Activated gamma-delta T cell treated with anti-CD3 and anti-CD28 coated beads, Interleukin-2, amount 50 U/mL, for 16 hours (primary cell): ENCODE data around the gene NUP214.

ENCODE experiments used
- DNase-seq: peaks from one replicate; pipeline ENCODE4 v3.0.0-alpha.2; 2020; ENCODE audit warnings: low read depth

NUP214 gene

DNA sequence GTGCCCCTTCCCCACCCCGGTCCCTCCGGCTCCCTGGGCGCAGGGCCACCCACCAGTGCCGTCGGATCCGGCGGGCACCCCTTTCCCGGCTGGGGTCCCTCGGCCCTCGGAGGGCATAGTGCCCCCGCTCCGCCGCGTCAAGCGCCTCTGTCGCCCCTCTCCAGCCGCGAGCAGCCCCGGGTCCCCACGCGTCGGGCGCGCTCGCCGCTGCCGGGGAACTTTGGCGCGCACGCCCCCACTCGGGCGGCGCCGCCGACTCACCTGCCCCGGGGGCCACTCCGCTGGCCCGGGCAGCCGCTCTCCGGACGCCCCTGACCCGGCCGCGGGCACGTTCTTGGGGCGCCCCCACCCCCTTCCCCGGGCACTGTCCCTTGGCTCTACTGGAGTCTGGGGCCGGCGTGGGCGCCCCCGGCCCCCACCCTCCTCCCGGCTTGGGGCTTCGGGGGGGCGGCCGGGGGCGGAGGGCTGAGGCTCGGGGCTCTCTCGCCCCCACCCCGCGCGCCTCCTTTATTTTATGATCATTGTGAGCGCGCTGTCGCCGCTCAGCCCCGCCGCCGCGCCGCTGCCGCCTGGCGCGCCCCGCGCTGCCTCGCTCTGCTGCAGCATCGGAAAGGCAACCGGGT, 152.0 kb downstream of the NUP214 start:
- DNase-seq: no peak

- peak; percentile 49 for DNase-seq
These were observed 152.7 kb downstream of the NUP214 start for GRCh38 chr9:131277910-131278701.

DNA sequence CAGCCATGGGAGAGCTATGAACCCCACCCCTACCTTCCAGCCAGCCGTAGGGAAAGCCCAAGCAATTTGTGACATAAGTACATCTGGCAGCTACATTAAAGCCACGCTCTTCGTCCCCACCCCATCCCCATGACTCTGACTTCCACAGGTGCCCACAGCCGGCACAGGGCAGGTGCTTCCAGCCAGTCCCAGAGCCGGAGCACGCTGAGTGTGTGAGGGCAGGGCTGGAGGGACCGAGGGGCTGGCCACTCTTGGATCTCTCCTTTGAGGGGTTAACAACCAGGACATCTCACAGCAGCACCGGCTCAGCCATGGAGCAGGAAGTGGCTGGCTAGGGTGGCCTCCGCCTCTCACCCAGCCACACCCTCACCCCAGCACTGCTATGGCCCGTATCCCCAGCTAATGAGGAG, 153.3 kb downstream of the NUP214 start:
- DNase-seq: no peak

- no peak for DNase-seq
These were observed 153.9 kb downstream of the NUP214 start for GRCh38 chr9:131279196-131279862.

GRCh38 chr9:131279863-131280570, 154.6 kb downstream of the NUP214 start:
- no peak for DNase-seq

GRCh38 chr9:131280660-131281059, 155.3 kb downstream of the NUP214 start:
- DNase-seq: no peak

DNA sequence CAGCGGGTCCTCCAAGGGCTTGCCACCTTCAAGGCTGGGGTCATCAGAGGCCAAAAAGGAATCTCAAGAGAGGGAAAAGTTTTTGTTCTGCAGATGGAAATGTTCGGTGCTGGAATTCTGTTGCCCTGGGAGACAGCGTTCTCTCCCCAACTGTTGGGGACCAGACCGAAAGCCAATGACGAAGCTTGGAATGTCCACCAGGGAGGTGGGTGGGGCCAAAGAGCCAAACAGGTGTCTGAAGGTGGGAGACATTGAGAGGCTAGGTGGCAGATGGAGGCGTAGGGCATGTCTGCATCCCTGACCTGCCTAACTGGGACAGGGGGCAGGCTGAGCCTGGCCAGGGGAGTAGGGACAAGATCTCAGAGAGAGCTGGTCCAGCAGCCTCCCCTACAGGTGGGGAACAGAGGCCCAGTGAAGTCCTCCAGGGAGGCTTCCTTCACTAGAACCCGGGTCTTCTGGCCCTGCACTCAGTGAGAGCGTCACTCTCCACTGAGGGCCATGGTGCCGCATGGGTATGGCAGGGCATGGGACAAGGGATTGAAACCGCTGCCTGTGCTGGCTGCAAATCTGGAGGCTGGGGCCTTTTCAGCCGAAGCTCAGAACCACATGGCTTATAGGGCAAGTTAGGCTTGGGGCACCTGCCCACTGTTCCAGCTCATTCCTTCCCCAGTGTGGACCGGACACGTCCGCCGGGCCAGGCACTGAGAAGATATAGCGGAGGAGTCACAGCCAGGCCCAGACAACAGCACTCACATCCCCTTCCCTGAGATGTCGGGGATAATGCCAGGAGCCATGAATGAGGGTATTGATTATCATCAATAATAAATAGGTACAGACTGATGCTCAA, 156.0 kb downstream of the NUP214 start:
- no peak for DNase-seq

- DNase-seq: no peak
These were observed 156.8 kb downstream of the NUP214 start for GRCh38 chr9:131282175-131282574.

DNA sequence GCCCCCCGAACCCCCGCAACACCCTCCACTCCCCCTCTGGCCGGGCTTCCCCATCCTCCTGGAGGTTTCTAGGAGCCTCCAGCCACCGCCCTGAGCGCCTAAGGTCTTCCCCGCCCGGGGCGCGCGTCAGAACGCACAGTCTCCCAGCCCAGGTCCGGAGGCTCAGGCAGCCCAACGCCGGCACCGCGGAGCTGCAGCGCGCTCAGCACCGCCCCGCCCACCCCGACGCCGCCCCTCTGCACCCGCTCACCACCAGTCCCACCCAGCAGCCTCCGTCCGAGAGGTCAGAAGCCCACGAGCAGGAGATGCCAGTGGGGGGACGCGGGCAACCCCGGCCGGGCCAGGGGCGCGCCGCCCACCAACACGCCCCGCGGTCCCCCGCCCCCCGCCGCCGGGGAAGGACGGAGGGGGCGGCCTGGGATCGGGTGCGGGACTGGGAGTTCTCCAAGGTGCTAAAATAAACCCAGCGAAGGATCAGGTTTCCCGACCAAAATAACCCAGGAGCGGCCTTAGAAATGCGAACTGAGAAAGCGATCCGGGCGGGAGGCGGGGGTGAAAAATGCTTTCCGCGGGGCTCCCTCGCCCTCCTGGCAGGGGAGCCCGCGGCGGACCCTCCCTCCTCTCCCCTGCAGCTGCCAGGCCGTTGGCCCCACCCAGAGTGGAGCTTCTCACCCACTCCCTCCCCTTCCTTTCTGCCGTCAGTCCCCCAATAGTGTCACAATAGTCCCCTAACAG, 157.5 kb downstream of the NUP214 start:
- no peak for DNase-seq
